ENCODE data around the gene NOL7. TPM values are rescaled to one million over a fixed set of nuclear protein-coding genes. Genes with fewer than 3 reads are reported as not detected.

The NOL7 gene
- total RNA-seq, 4 donors from 2014 or later, result 44.9 to 69.0 (median 63.8) TPM

GRCh38 chr6:13597073-13597472 is 18.1 kb upstream of the NOL7 start:
- no peak for ATAC-seq
- no peak for TF ChIP-seq CTCF (IDR thresholded peaks at IDR 0.05 in 4 of 5, conservative IDR thresholded peaks at IDR 0.05 in 1 of 5)
- Histone ChIP-seq H3K27me3 (no peaks in the 10 kb centered on the region), H3K4me3 (no peak overlapping the region), H3K36me3 (peaks cover 2 to 83% of the 10 kb centered on the region in 2 donors), H3K9me3 (no peaks in the 10 kb centered on the region), H3K4me1 (no peaks in the 10 kb centered on the region), H3K27ac (no peak overlapping the region)
- no peak for DNase-seq
- intact Hi-C loops (cut with DNase I; ENCODE audit: low total_unique reads), result no loop called here
- in situ Hi-C loops (cut with MboI; ENCODE audit: low sequenced_read_pairs in 4 of 4), result no loop called here

GRCh38 chr6:13600036-13600435 is 15.1 kb upstream of the NOL7 start:
- in situ Hi-C loops (cut with MboI; ENCODE audit: low sequenced_read_pairs in 4 of 4) (loop anchor here in 1 of 4 donors (25.0 kb wide), 1 partner anchor 112 kb away; the partner anchor contains the start of gene RANBP9), intact Hi-C loops (cut with DNase I; ENCODE audit: low total_unique reads) (no loop called here)
- TF ChIP-seq POLR2A (IDR thresholded peaks at IDR 0.05), result no peak
- Histone ChIP-seq H3K9me3 (no peaks in the 10 kb centered on the region), H3K36me3 (peaks cover 2 to 77% of the 10 kb centered on the region in 2 donors), H3K27me3 (no peaks in the 10 kb centered on the region), H3K27ac (no peak overlapping the region), H3K4me3 (no peak overlapping the region), H3K4me1 (no peaks in the 10 kb centered on the region)
- no peak for DNase-seq
- no peak for ATAC-seq

- DNase-seq, result no peak
- no peaks in the 10 kb centered on the region for H3K9me3 ChIP-seq
- ATAC-seq, result no peak
- no peaks in the 10 kb centered on the region for H3K4me1 ChIP-seq
- in situ Hi-C loops (cut with MboI; ENCODE audit: low sequenced_read_pairs in 4 of 4) (loop anchor here in 1 of 4 donors (25.0 kb wide), 1 partner anchor 108 kb away; the partner anchor contains the start of gene RANBP9), intact Hi-C loops (cut with DNase I; ENCODE audit: low total_unique reads) (no loop called here)
- H3K27ac ChIP-seq, result peak overlapping the region in 1 of 4 donors; percentile 26
- TF ChIP-seq POLR2A (IDR thresholded peaks at IDR 0.05) (no peak), CTCF (IDR thresholded peaks at IDR 0.05 in 4 of 5, conservative IDR thresholded peaks at IDR 0.05 in 1 of 5) (no peak)
- no peaks in the 10 kb centered on the region for H3K27me3 ChIP-seq
- peaks cover 0 to 68% of the 10 kb centered on the region in 2 donors for H3K36me3 ChIP-seq
- H3K4me3 ChIP-seq, result no peak overlapping the region
These were observed 11.0 kb upstream of the NOL7 start for GRCh38 chr6:13604135-13604534.

- no peak for ATAC-seq
- H3K27me3 ChIP-seq, result no peaks in the 10 kb centered on the region
- TF ChIP-seq CTCF (IDR thresholded peaks at IDR 0.05 in 4 of 5, conservative IDR thresholded peaks at IDR 0.05 in 1 of 5) (no peak), POLR2A (IDR thresholded peaks at IDR 0.05) (no peak)
- H3K36me3 ChIP-seq, result peaks cover 0 to 61% of the 10 kb centered on the region in 2 donors
- intact Hi-C loops (cut with DNase I; ENCODE audit: low total_unique reads) (no loop called here), in situ Hi-C loops (cut with MboI; ENCODE audit: low sequenced_read_pairs in 4 of 4) (loop anchor here in 1 of 4 donors (25.0 kb wide), 1 partner anchor 108 kb away; the partner anchor contains the start of gene RANBP9)
- H3K27ac ChIP-seq, result no peak overlapping the region
- no peak overlapping the region for H3K4me3 ChIP-seq
- H3K9me3 ChIP-seq, result no peaks in the 10 kb centered on the region
- H3K4me1 ChIP-seq, result no peaks in the 10 kb centered on the region
- DNase-seq, result no peak
These were observed 10.4 kb upstream of the NOL7 start for GRCh38 chr6:13604546-13605416.

GRCh38 chr6:13605634-13606033 is 9.5 kb upstream of the NOL7 start:
- H3K36me3 ChIP-seq, result peaks cover 0 to 54% of the 10 kb centered on the region in 2 donors
- in situ Hi-C loops (cut with MboI; ENCODE audit: low sequenced_read_pairs in 4 of 4), result loop anchor here in 1 of 4 donors (25.0 kb wide), 1 partner anchor 107 kb away; the partner anchor contains the start of gene RANBP9
- no peaks in the 10 kb centered on the region for H3K4me1 ChIP-seq

More at GRCh38 chr6:13605634-13606033, 9.5 kb upstream of the NOL7 start:
- no peak for ATAC-seq
- H3K27ac ChIP-seq, result no peak overlapping the region
- H3K27me3 ChIP-seq, result no peaks in the 10 kb centered on the region
- no peaks in the 10 kb centered on the region for H3K9me3 ChIP-seq
- no peak for TF ChIP-seq POLR2A (IDR thresholded peaks at IDR 0.05)
- no peak for TF ChIP-seq CTCF (IDR thresholded peaks at IDR 0.05 in 4 of 5, conservative IDR thresholded peaks at IDR 0.05 in 1 of 5)
- DNase-seq, result no peak
- intact Hi-C loops (cut with DNase I; ENCODE audit: low total_unique reads), result no loop called here
- H3K4me3 ChIP-seq, result no peak overlapping the region

All from gastrocnemius medialis (tissue), 4 donors.